A673 (cell line): Measurements from ENCODE around the gene BEST3. TPM values are rescaled to one million over a fixed set of nuclear protein-coding genes. Genes with fewer than 3 reads are reported as not detected.

ENCODE experiments used
- BruUV-seq: library from RNA; stranded (reverse); fragments of 400-500 nt; replicated peaks from 2 replicates; lab custom pipeline; 2021; lab: Mats Ljungman, UMichigan
- CTCF ChIA-PET: fragments of 300-600 bp; sonication (Branson Sonifier 250); formaldehyde crosslinking; loops from one replicate; lab custom pipeline; 2022; ENCODE audit warnings: antibody characterized with exemption; lab: Charles Lee
- POLR2A ChIA-PET: fragments of 300-600 bp; sonication (Branson Sonifier 250); formaldehyde crosslinking; loops from one replicate; lab custom pipeline; 2022; ENCODE audit warnings: antibody characterized with exemption; ENCODE audit not compliant: low non-redundant PET; lab: Charles Lee
- DNase-seq: peaks from one replicate; pipeline ENCODE4 v3.0.0-alpha.2; 2015; ENCODE audit warnings: low spot score
- H3K27ac ChIP-seq: fragments of 200-600 bp; sonication (generic); 2 replicates; pipeline ENCODE4 v1.5.1; 2016; ENCODE audit warnings: mixed run types, low read depth, mild to moderate bottlenecking, mixed read lengths, antibody characterized with exemption, low read length; ENCODE audit not compliant: poor library complexity, severe bottlenecking
- H3K27me3 ChIP-seq: fragments of 200-600 bp; sonication (generic); replicated peaks from 2 replicates; pipeline ENCODE4 v1.6.1; 2017; ENCODE audit warnings: mixed run types, low read depth, mild to moderate bottlenecking, mixed read lengths, antibody characterized with exemption, low read length; ENCODE audit not compliant: insufficient read depth, poor library complexity
- H3K36me3 ChIP-seq: fragments of 200-600 bp; sonication (generic); 2 replicates; pipeline ENCODE4 v1.6.1; 2016; ENCODE audit warnings: mixed run types, mild to moderate bottlenecking, mixed read lengths, antibody characterized with exemption, low read length; ENCODE audit not compliant: insufficient read depth, poor library complexity, severe bottlenecking
- H3K4me1 ChIP-seq: fragments of 200-600 bp; sonication (generic); 2 replicates; pipeline ENCODE4 v1.6.1; 2017; ENCODE audit warnings: mixed run types, mild to moderate bottlenecking, mixed read lengths, antibody characterized with exemption, low read length; ENCODE audit not compliant: insufficient read depth, poor library complexity, severe bottlenecking
- H3K4me3 ChIP-seq: fragments of 200-600 bp; sonication (generic); 2 replicates; pipeline ENCODE4 v1.5.1; 2016; ENCODE audit warnings: low read depth, mixed run types, mild to moderate bottlenecking, mixed read lengths, low read length; ENCODE audit not compliant: poor library complexity, severe bottlenecking
- H3K9me3 ChIP-seq: fragments of 200-600 bp; sonication (generic); 2 replicates; pipeline ENCODE4 v1.6.1; 2016; ENCODE audit warnings: mixed run types, low read depth, mild to moderate bottlenecking, mixed read lengths, antibody characterized with exemption, low read length; ENCODE audit not compliant: poor library complexity, severe bottlenecking
- CTCF ChIP-seq: fragments of 300-800, 200-600 bp; sonication (generic); conservative IDR thresholded peaks from 2 replicates; pipeline ENCODE4 v1.5.1; 2017; ENCODE audit warnings: low read depth, mild to moderate bottlenecking, antibody characterized with exemption, low read length, moderate library complexity, mixed read lengths
- EZH2 ChIP-seq: fragments of 200-600 bp; sonication (generic); IDR thresholded peaks from 2 replicates; pipeline ENCODE4 v1.6.1; 2017; ENCODE audit warnings: borderline replicate concordance, low read depth, mild to moderate bottlenecking, mixed read lengths, antibody characterized with exemption, low read length; ENCODE audit not compliant: poor library complexity, severe bottlenecking
- intact Hi-C: fragments of 100-400 bp; cut with micrococcal nuclease; formaldehyde crosslinking; loops from one replicate; pipeline ENCODE4 v1.10.0; 2022; ENCODE audit not compliant: unreplicated experiment
- total RNA-seq: library from RNA; stranded (reverse); gene quantifications from 2 replicates; pipeline ENCODE4 v1.2.3, GENCODE V29; 2021

The BEST3 gene
- total RNA-seq, 1 experiment from 2014 or later, result 0.69 TPM

GRCh38 chr12:69620921-69621320 is 78.2 kb downstream of the BEST3 start:
- H3K27me3 ChIP-seq, result no peaks in the 10 kb centered on the region
- peaks cover 19% of the 10 kb centered on the region for H3K4me1 ChIP-seq
- BruUV-seq, result no TSS peak
- intact Hi-C loops, result no loop called here
- H3K27ac ChIP-seq, result no peak overlapping the region
- no peak for DNase-seq
- CTCF ChIA-PET, result no interaction called here
- TF ChIP-seq EZH2 (no peak), CTCF (no peak)
- POLR2A ChIA-PET, result no interaction called here
- H3K9me3 ChIP-seq, result no peaks in the 10 kb centered on the region
- H3K4me3 ChIP-seq, result no peak overlapping the region
- no peaks in the 10 kb centered on the region for H3K36me3 ChIP-seq

DNA sequence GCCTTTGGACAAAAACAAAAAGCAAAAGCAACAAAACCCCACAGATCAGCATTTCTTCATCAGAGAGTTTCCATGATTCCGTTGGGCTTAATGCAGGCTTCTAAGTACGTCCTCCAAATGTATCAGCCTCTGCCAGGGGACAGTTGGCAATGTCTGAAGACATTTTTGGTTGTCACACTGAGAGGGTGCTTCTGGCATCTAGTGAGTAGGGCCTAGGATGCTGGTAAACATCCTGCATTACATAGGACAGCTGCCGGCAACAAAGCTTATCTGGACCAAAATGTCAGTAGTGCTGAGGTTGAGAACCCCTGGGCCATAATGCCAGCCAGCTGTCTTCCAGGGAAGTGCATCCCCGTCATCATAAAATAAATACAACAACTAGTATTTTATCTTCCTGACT is 79.0 kb downstream of the BEST3 start:
- no peaks in the 10 kb centered on the region for H3K36me3 ChIP-seq
- DNase-seq, result no peak
- H3K4me1 ChIP-seq, result peaks cover 19% of the 10 kb centered on the region
- no peaks in the 10 kb centered on the region for H3K9me3 ChIP-seq
- intact Hi-C loops, result no loop called here
- ChIA-PET CTCF (no interaction called here), POLR2A (no interaction called here)
- no peak overlapping the region for H3K27ac ChIP-seq
- H3K4me3 ChIP-seq, result no peak overlapping the region
- no peaks in the 10 kb centered on the region for H3K27me3 ChIP-seq
- no TSS peak for BruUV-seq
- TF ChIP-seq CTCF (no peak), EZH2 (no peak)

DNA sequence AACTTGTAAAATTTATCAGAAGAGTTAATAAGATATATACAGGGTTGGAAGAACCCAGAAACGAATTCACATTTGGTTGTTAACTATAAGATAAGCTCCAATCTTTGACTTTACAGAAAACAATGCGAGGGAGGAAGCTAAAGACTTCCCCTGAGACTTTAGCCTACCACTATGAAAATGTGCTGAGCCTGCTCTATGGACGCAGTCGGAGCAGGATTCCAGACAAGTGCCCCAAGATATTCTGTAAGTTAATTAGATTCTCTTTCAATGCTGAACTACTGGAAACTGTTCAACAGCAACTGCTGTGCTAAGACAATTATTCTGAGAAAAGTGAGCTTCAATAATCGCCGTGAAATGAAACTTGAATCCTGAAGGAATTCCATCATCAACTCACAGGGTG is 80.1 kb downstream of the BEST3 start:
- Histone ChIP-seq H3K4me1 (peaks cover 19% of the 10 kb centered on the region), H3K27ac (no peak overlapping the region), H3K27me3 (no peaks in the 10 kb centered on the region), H3K36me3 (no peaks in the 10 kb centered on the region), H3K9me3 (no peaks in the 10 kb centered on the region), H3K4me3 (no peak overlapping the region)
- intact Hi-C loops, result no loop called here
- TF ChIP-seq CTCF, result no peak
- no peak for TF ChIP-seq EZH2
- peak; percentile 85 for DNase-seq
- no TSS peak for BruUV-seq
- ChIA-PET POLR2A (interaction anchor here (0.7 kb wide), 1 partner anchor 91 kb away, joined by 4 read pairs; no protein-coding TSS in a partner anchor), CTCF (no interaction called here)
